Spleen (tissue), 11 donors: Measurements from ENCODE around the gene RB1. TPM values are rescaled to one million over a fixed set of nuclear protein-coding genes. Genes with fewer than 3 reads are reported as not detected.

ENCODE experiments used
- DNase-seq: peaks from one replicate; pipeline ENCODE4 v3.0.0-alpha.2; 2020
- H3K27ac ChIP-seq, 8 donors: fragments of 200-600 bp; sonication (generic) in 7 of 8; 1 replicate in 4 of 8; 2 replicates in 4 of 8; pipeline versions ENCODE4 v1.5.0 to v1.8.0; 2016 to 2021; ENCODE audit warnings: inconsistent platforms in 4 of 8, mild to moderate bottlenecking in 4 of 8, moderate library complexity in 1 of 8
- H3K27me3 ChIP-seq, 7 donors: fragments of 200-600 bp; sonication (generic) in 6 of 7; replicated peaks in 1 of 7; 1 replicate in 4 of 7; 2 replicates in 3 of 7; pipeline versions ENCODE4 v1.5.0 to v1.8.0; 2016 to 2021; ENCODE audit warnings: inconsistent platforms in 3 of 7, mild to moderate bottlenecking in 1 of 7
- H3K36me3 ChIP-seq, 6 donors: fragments of 200-600 bp; sonication (generic) in 5 of 6; 1 replicate in 4 of 6; 2 replicates in 2 of 6; pipeline versions ENCODE4 v1.5.0 to v1.8.0; 2016 to 2021; ENCODE audit warnings: inconsistent platforms in 2 of 6
- H3K4me1 ChIP-seq, 6 donors: fragments of 200-600 bp; sonication (generic) in 5 of 6; 1 replicate in 3 of 6; 2 replicates in 3 of 6; pipeline versions ENCODE4 v1.5.0 to v1.8.0; 2016 to 2021; ENCODE audit warnings: inconsistent platforms in 3 of 6
- H3K4me3 ChIP-seq, 8 donors: fragments of 200-600 bp; sonication (generic) in 7 of 8; 1 replicate in 4 of 8; 2 replicates in 4 of 8; pipeline versions ENCODE4 v1.5.0 to v1.8.0; 2016 to 2021; ENCODE audit warnings: inconsistent platforms in 4 of 8, mild to moderate bottlenecking in 4 of 8, moderate library complexity in 2 of 8
- H3K9me3 ChIP-seq, 8 donors: fragments of 200-600 bp; sonication (generic) in 7 of 8; 1 replicate in 4 of 8; 2 replicates in 4 of 8; pipeline versions ENCODE4 v1.5.0 to v1.8.0; 2016 to 2021; ENCODE audit warnings: inconsistent platforms in 4 of 8
- CTCF ChIP-seq, 11 experiments: fragments of 200-600 bp in 7 of 11; fragments of 450-650 bp in 4 of 11; sonication (generic) in 4 of 11; IDR thresholded peaks in 8 of 11; conservative IDR thresholded peaks in 3 of 11; 1 replicate in 7 of 11; 2 replicates in 4 of 11; pipeline versions ENCODE4 v1.4.0 to v1.8.0; 2016 to 2021; ENCODE audit warnings: antibody characterized with exemption in 11 of 11, inconsistent platforms in 4 of 11, mild to moderate bottlenecking in 1 of 11
- POLR2A ChIP-seq, 3 donors: fragments of 450-650 bp; IDR thresholded peaks; one replicate each; pipeline ENCODE4 v1.5.1; 2017; ENCODE audit warnings: antibody characterized with exemption in 3 of 3, mild to moderate bottlenecking in 1 of 3
- POLR2AphosphoS5 ChIP-seq, 3 donors: sonication (generic); formaldehyde crosslinking; IDR thresholded peaks; one replicate each; pipeline ENCODE4 v1.5.1; 2017; ENCODE audit warnings: antibody characterized with exemption in 3 of 3
- WGBS, 5 donors: extraction: QIAGEN DNeasy Blood & Tissue Kit in 3 of 5; methylation state at CpG; one replicate each; pipeline versions ENCODE4 v1.1.5 to v1.1.7; 2013 to 2018; 5-methylcytosine and 5-hydroxymethylcytosine counted together
- intact Hi-C: fragments of 100-400 bp; cut with DNase I; formaldehyde crosslinking; loops from one replicate; pipeline ENCODE4 v1.15.0; 2023; ENCODE audit warnings: low total_unique reads
- polyA plus RNA-seq, 3 donors: library from polyadenylated mRNA; stranded (reverse); fragments of 200-250 nt; gene quantifications; one replicate each; pipeline ENCODE4 v1.2.1, GENCODE V29; 2013
- total RNA-seq, 7 donors: library from RNA; depleted of rRNA in 3 of 7; stranded (reverse); fragments of >200 nt in 3 of 7; fragmentation: NEBNext Ultra II Directional in 4 of 7; extraction: Animal tissue kit (Norgen Biotek cat#: 25700) in 4 of 7; gene quantifications; one replicate each; pipeline versions ENCODE4 v1.1.0 to v1.2.1, GENCODE V29; 2016 to 2021
- donor health status: healthy with polysubstance abuse.
- donor health status: DM: no; HTN: no; CAD: no; lungs with moderate emphysema.
- donor health status: DM: no; HTN: no; CAD: no.
- donor health status: Bipolar disorder and iron deficiency.
- donor health status: healthy.
- donor health status: DM: no; HTN: no; CAD: no.
- donor health status: DM: yes; HTN: yes; CAD: no.

Gene RB1
- total and polyA plus RNA-seq, 10 donors = 21.3 to 88.0 (median 60.2) TPM

GRCh38 chr13:48443442-48444208 is 140.1 kb downstream of the RB1 start:
- TF ChIP-seq CTCF (IDR thresholded peaks at IDR 0.05 in 8 of 11, conservative IDR thresholded peaks at IDR 0.05 in 3 of 11) (no peak), POLR2A (IDR thresholded peaks at IDR 0.05) (no peak), POLR2AphosphoS5 (IDR thresholded peaks at IDR 0.05) (no peak)
- H3K4me3 ChIP-seq = no peak overlapping the region
- 65 to 83% (median 73%) methylated on average over 1 of the region's 1 CpG for WGBS, 5 donors
- H3K27me3 ChIP-seq = no peaks in the 10 kb centered on the region
- intact Hi-C loops = no loop called here
- H3K36me3 ChIP-seq = peaks cover 0 to 16% (median 0%) of the 10 kb centered on the region in 6 donors
- no peaks in the 10 kb centered on the region for H3K9me3 ChIP-seq
- peak overlapping the region in 1 of 8 donors; percentile 28 for H3K27ac ChIP-seq
- peaks cover 0 to 39% (median 15%) of the 10 kb centered on the region in 6 donors for H3K4me1 ChIP-seq
- no peak for DNase-seq

GRCh38 chr13:48446464-48446863 is 142.9 kb downstream of the RB1 start:
- 95 to 100% (median 97%) methylated on average over 1 of the region's 1 CpG for WGBS, 5 donors
- Histone ChIP-seq H3K4me1 (peaks cover 0 to 54% (median 25%) of the 10 kb centered on the region in 6 donors), H3K9me3 (peaks cover 0 to 18% (median 16%) of the 10 kb centered on the region in 8 donors), H3K36me3 (peaks cover 0 to 23% (median 0%) of the 10 kb centered on the region in 6 donors), H3K27me3 (no peaks in the 10 kb centered on the region), H3K27ac (peak overlapping the region in 4 of 8 donors; percentile 7 to 76 (median 26)), H3K4me3 (no peak overlapping the region)
- no peak for TF ChIP-seq POLR2A (IDR thresholded peaks at IDR 0.05)
- TF ChIP-seq POLR2AphosphoS5 (IDR thresholded peaks at IDR 0.05) = no peak
- no peak for DNase-seq
- intact Hi-C loops = no loop called here

- Histone ChIP-seq H3K27ac (peak overlapping the region in 6 of 8 donors; percentile 61 to 76 (median 68)), H3K27me3 (no peaks in the 10 kb centered on the region), H3K9me3 (peaks cover 0 to 25% (median 18%) of the 10 kb centered on the region in 8 donors), H3K36me3 (peaks cover 0 to 31% (median 5%) of the 10 kb centered on the region in 6 donors), H3K4me1 (peaks cover 0 to 46% (median 21%) of the 10 kb centered on the region in 6 donors), H3K4me3 (peak overlapping the region in 2 of 8 donors; percentile 12 to 36)
- intact Hi-C loops = no loop called here
- DNase-seq = no peak
- WGBS, 5 donors = 65 to 72% (median 67%) methylated on average over 3 of the region's 3 CpGs
- TF ChIP-seq CTCF (IDR thresholded peaks at IDR 0.05 in 8 of 11, conservative IDR thresholded peaks at IDR 0.05 in 3 of 11) (no peak), POLR2A (IDR thresholded peaks at IDR 0.05) (no peak), POLR2AphosphoS5 (IDR thresholded peaks at IDR 0.05) (no peak)
These were observed 144.9 kb downstream of the RB1 start for GRCh38 chr13:48448285-48448958.

GRCh38 chr13:48448959-48449614 is 145.5 kb downstream of the RB1 start:
- peaks cover 0 to 32% (median 11%) of the 10 kb centered on the region in 6 donors for H3K36me3 ChIP-seq

More at GRCh38 chr13:48448959-48449614, 145.5 kb downstream of the RB1 start:
- peak overlapping the region in 2 of 8 donors; percentile 12 to 36 for H3K4me3 ChIP-seq
- WGBS, 5 donors = 21 to 34% (median 31%) methylated on average over 6 of the region's 6 CpGs
- no peak for DNase-seq
- peaks cover 0 to 25% (median 18%) of the 10 kb centered on the region in 8 donors for H3K9me3 ChIP-seq
- H3K4me1 ChIP-seq = peaks cover 0 to 39% (median 21%) of the 10 kb centered on the region in 6 donors
- no peaks in the 10 kb centered on the region for H3K27me3 ChIP-seq
- intact Hi-C loops = no loop called here
- H3K27ac ChIP-seq = peak overlapping the region in 7 of 8 donors; percentile 24 to 76 (median 68)
- TF ChIP-seq POLR2A (IDR thresholded peaks at IDR 0.05) (no peak), CTCF (IDR thresholded peaks at IDR 0.05 in 8 of 11, conservative IDR thresholded peaks at IDR 0.05 in 3 of 11) (no peak), POLR2AphosphoS5 (IDR thresholded peaks at IDR 0.05) (no peak)
